Lower leg skin (tissue), 4 donors: Measurements from ENCODE around the gene GRAMD2A. TPM values are rescaled to one million over a fixed set of nuclear protein-coding genes. Genes with fewer than 3 reads are reported as not detected.
A peak's percentile ranks its signal among the peaks of the same experiment; 100 is the strongest.

Experiments used
- DNase-seq, 2 donors: peaks; one replicate each; pipeline ENCODE4 v3.0.0-alpha.2; 2019; ENCODE audit warnings: low spot score in 2 of 2
- H3K4me3 ChIP-seq: fragments of 200-600 bp; sonication (generic); 2 replicates; pipeline ENCODE4 v1.5.1; 2017; ENCODE audit warnings: mild to moderate bottlenecking, low read depth; ENCODE audit not compliant: poor library complexity, severe bottlenecking
- POLR2A ChIP-seq, 2 donors: fragments of 450-650 bp; IDR thresholded peaks; one replicate each; pipeline ENCODE4 v1.6.1; 2016 to 2017; ENCODE audit warnings: antibody characterized with exemption in 2 of 2, mild to moderate bottlenecking in 1 of 2, moderate library complexity in 1 of 2
- WGBS, 2 donors: methylation state at CpG; one replicate each; pipeline ENCODE4 v1.1.5; 2018; 5-methylcytosine and 5-hydroxymethylcytosine counted together
- intact Hi-C: fragments of 100-400 bp; cut with DNase I; formaldehyde crosslinking; loops from one replicate; pipeline ENCODE4 v1.15.0; 2023; ENCODE audit warnings: low total_unique reads
- total RNA-seq, 4 donors: library from RNA; depleted of rRNA; stranded (reverse); fragments of >200 nt; gene quantifications; one replicate each; pipeline ENCODE4 v1.1.0, GENCODE V29; 2016
- TF ChIP-seq, protein P1 (sequence below), 3 donors: fragments of 450-650 bp; IDR thresholded peaks; one replicate each; pipeline ENCODE4 v1.5.1; 2016; ENCODE audit warnings: antibody characterized with exemption in 3 of 3, mild to moderate bottlenecking in 3 of 3, moderate library complexity in 2 of 3

Gene GRAMD2A
- total RNA-seq, 4 donors from 2014 or later: 4.6 to 5.9 (median 5.1) TPM

DNA sequence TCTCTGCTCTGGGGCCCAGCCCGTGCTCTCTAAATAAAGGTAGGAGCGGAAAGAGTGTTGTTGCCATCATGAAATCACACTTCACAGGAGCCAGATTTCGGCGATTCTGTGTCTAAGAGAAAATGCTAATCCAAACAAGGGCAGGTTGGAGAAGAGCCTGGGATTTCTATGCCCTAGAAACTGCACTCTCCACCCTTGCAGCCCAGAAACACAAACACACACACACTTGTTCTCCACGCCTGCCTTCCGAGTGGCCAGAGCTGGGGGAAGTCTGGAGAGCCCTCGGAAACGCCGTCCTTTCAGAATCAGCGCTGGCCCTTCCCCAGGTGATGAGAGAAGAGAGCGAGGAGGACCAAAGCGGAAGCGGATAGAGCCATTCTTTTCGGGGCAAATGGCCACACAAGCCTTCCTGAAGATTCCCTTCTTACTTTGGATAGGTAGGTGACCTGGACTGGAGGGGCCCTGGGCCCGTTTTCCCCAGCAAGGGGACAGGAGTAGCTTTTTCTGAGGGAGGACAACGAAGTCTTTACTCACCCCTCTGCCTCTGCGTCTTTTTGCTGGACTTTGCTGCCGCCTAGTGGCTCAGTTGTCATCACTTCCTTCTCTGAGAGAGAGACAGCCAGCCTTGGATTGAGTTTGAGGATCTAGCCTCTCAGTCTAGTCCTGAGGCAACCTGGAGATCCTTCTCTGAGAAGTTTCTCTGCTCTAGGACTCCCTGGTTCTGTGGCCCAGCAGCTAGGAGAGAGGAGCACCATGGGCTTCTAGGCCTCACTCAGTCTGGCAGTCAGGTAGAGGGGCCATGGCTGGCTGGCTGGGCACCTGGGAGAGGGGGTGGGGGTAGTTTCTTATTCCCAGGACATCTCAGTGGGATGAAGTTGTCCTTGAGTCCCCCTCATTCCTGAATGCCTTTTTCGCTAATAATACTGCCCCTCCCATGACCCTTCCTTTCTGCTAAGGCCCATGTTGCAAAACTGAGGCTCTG is 41.7 kb downstream of the GRAMD2A start:
- WGBS, 2 donors: 3 to 4% methylated on average over 19 of the region's 19 CpGs
- intact Hi-C loops: no loop called here
- TF ChIP-seq POLR2A (IDR thresholded peaks at IDR 0.05): no peak
- TF ChIP-seq, protein P1, sequence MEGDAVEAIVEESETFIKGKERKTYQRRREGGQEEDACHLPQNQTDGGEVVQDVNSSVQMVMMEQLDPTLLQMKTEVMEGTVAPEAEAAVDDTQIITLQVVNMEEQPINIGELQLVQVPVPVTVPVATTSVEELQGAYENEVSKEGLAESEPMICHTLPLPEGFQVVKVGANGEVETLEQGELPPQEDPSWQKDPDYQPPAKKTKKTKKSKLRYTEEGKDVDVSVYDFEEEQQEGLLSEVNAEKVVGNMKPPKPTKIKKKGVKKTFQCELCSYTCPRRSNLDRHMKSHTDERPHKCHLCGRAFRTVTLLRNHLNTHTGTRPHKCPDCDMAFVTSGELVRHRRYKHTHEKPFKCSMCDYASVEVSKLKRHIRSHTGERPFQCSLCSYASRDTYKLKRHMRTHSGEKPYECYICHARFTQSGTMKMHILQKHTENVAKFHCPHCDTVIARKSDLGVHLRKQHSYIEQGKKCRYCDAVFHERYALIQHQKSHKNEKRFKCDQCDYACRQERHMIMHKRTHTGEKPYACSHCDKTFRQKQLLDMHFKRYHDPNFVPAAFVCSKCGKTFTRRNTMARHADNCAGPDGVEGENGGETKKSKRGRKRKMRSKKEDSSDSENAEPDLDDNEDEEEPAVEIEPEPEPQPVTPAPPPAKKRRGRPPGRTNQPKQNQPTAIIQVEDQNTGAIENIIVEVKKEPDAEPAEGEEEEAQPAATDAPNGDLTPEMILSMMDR (IDR thresholded peaks at IDR 0.05): peak in 1 of 3 donors; percentile 60
- DNase-seq: peak; percentile 82 to 96
- H3K4me3 ChIP-seq: no peak overlapping the region

DNA sequence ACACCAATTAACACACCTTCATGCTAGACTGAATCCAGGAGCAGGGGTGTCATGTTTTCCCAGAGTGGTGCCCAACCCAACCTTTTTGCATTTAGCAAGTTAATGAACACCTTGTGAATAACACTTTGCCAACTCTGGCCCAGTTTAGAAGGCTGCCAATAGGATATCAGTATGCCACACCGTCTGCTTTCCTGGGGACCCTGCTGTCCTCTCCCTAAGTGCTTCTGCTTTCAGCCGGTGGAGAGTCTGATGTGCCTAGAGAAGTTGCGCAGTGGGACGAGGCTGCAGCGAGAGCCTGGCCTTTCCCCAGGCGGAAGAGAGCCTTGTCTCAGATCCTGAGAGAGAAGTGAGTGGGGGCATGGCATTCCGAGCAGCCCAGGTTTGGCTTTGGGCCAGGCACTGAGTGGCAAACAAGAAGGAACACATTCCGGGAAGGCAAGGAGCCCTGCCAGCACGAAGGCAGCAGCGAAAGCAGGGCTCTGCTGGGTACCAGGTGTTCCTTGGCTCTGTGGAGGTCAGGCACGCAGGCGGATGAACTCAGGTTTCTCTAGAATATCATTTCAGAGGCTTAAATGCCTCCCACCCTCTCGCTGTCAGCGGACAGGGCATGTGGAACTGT is 42.5 kb downstream of the GRAMD2A start:
- 15 to 17% methylated on average over 14 of the region's 14 CpGs for WGBS, 2 donors
- intact Hi-C loops: no loop called here
- peak; percentile 54 to 92 for DNase-seq
- TF ChIP-seq POLR2A (IDR thresholded peaks at IDR 0.05): no peak
- TF ChIP-seq, protein P1 (IDR thresholded peaks at IDR 0.05): no peak
- H3K4me3 ChIP-seq: no peak overlapping the region

DNA sequence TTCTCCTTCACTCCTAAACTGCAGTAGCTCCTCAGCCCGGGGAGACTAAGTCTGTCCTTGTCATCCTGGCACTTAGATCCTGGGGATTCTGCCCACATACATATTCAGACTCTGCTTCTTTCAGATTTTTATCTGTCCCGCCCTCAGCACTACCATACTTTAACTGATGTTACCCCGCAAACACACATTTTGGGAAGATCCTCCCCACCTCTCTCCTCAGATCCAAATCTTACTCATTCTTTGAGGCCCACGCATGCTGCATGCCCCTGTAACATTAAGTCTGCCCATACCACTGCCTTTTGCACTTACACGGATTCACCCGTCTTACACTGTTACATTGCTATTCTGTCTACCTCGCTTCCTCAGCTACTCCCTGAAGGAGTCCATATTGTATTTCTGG is 43.3 kb downstream of the GRAMD2A start:
- DNase-seq: peak in 1 of 2 donors; percentile 26
- WGBS, 2 donors: 77 to 91% methylated on average over 7 of the region's 7 CpGs
- TF ChIP-seq, protein P1 (IDR thresholded peaks at IDR 0.05): no peak
- TF ChIP-seq POLR2A (IDR thresholded peaks at IDR 0.05): no peak
- intact Hi-C loops: loop anchor here (5.0 kb wide), 1 partner anchor 407 kb away; no protein-coding TSS in a partner anchor
- H3K4me3 ChIP-seq: no peak overlapping the region

DNA sequence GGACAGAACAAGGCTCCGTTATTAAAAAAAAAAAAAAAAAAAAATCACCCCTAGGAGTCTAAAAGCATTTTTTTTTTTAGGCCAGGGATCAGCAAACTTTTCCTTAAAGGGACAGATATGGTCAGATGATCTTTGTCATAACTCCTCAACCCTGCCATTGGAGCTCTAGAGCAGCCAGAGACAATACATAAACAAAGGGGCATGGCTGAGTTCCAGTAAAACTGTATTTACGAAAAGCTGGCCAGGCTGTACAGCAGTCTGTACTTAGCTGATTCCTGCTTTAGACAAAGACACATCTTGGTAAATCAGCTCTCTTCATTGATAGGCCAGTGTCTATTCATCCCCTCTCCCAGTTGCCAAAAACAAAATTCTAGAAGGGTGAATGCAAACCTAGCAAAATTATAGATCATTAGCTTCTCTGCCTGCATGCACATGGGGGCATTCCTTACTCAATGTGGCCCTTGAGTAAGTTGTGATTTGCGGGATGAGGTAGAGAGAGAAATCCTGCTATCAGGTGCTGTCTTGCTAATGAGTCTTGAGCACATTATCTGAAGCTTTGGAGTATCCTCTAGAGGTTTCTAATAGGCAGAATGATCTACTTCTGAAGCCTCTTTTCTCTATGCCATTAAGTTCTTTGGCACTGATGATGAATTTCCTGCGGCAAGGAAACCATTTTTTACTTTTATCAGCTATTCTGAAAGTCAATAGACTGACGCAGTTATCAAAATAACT is 44.2 kb downstream of the GRAMD2A start:
- intact Hi-C loops: loop anchor here (5.0 kb wide), 1 partner anchor 406 kb away; no protein-coding TSS in a partner anchor
- 87 to 91% methylated on average over 5 of the region's 5 CpGs for WGBS, 2 donors
- H3K4me3 ChIP-seq: no peak overlapping the region
- no peak for DNase-seq
- TF ChIP-seq, protein P1 (IDR thresholded peaks at IDR 0.05): no peak
- no peak for TF ChIP-seq POLR2A (IDR thresholded peaks at IDR 0.05)

DNA sequence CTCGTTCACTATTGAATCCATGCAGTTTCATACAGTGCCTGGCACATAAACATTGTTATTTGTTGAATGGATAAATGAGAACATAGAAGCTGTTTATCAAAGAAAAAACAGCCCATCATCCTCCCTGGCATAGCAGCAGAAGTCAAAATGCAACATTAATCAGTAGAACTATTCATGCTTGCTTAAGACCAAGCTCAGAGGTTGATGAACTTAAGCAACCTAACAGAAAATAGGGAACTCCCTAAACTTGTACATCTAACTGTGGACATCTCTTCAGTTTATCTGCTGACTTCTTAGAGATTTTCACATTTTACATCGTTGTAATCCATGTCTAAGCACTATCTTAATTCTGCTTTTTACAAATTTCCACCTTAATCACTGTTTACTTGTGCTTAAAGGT is 50.2 kb downstream of the GRAMD2A start:
- DNase-seq: no peak
- intact Hi-C loops: no loop called here
- TF ChIP-seq, protein P1 (IDR thresholded peaks at IDR 0.05): no peak
- TF ChIP-seq POLR2A (IDR thresholded peaks at IDR 0.05): no peak
- no peak overlapping the region for H3K4me3 ChIP-seq
- WGBS, 2 donors: 88 to 89% methylated on average over 2 of the region's 2 CpGs
